ENCODE measurements around the gene SYNGAP1. TPM values are rescaled to one million over a fixed set of nuclear protein-coding genes. Genes with fewer than 3 reads are reported as not detected.
A peak's percentile ranks its signal among the peaks of the same experiment; 100 is the strongest.

The SYNGAP1 gene
- total and polyA plus RNA-seq, 12 donors = 3.1 to 10.2 (median 5.7) TPM

GRCh38 chr6:33446356-33446755 lies 26.5 kb downstream of the SYNGAP1 start:
- intact Hi-C loops (cut with DNase I) = no loop called here
- 92 to 94% methylated on average over 10 of the region's 10 CpGs for WGBS, 2 donors

GRCh38 chr6:33450434-33450833 lies 30.6 kb downstream of the SYNGAP1 start:
- 62 to 67% methylated on average over 3 of the region's 3 CpGs for WGBS, 2 donors
- ATAC-seq (no peak), DNase-seq (no peak)
- TF ChIP-seq, protein P1, sequence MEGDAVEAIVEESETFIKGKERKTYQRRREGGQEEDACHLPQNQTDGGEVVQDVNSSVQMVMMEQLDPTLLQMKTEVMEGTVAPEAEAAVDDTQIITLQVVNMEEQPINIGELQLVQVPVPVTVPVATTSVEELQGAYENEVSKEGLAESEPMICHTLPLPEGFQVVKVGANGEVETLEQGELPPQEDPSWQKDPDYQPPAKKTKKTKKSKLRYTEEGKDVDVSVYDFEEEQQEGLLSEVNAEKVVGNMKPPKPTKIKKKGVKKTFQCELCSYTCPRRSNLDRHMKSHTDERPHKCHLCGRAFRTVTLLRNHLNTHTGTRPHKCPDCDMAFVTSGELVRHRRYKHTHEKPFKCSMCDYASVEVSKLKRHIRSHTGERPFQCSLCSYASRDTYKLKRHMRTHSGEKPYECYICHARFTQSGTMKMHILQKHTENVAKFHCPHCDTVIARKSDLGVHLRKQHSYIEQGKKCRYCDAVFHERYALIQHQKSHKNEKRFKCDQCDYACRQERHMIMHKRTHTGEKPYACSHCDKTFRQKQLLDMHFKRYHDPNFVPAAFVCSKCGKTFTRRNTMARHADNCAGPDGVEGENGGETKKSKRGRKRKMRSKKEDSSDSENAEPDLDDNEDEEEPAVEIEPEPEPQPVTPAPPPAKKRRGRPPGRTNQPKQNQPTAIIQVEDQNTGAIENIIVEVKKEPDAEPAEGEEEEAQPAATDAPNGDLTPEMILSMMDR (IDR thresholded peaks at IDR 0.05) = no peak
- Histone ChIP-seq H3K4me3 (no peak overlapping the region), H3K4me1 (peaks cover 4 to 50% (median 16%) of the 10 kb centered on the region in 9 donors), H3K27ac (peak overlapping the region in 1 of 10 donors; percentile 61), H3K36me3 (peaks cover 0 to 45% (median 0%) of the 10 kb centered on the region in 9 donors), H3K9me3 (no peaks in the 10 kb centered on the region), H3K27me3 (no peaks in the 10 kb centered on the region)
- intact Hi-C loops (cut with DNase I) = loop anchor here in 8 of 10 donors (10.0 kb wide), 2 partner anchors 114 to 124 kb away; no protein-coding TSS in a partner anchor

More at GRCh38 chr6:33446356-33446755, 26.5 kb downstream of the SYNGAP1 start:
- no peaks in the 10 kb centered on the region for H3K27me3 ChIP-seq
- H3K9me3 ChIP-seq = no peaks in the 10 kb centered on the region
- no peak for ATAC-seq
- peaks cover 0 to 79% (median 6%) of the 10 kb centered on the region in 9 donors for H3K36me3 ChIP-seq
- TF ChIP-seq, protein P1 (IDR thresholded peaks at IDR 0.05) = no peak
- peak overlapping the region in 1 of 10 donors; percentile 58 for H3K27ac ChIP-seq
- no peak overlapping the region for H3K4me3 ChIP-seq
- DNase-seq = no peak
- H3K4me1 ChIP-seq = peaks cover 0 to 42% (median 0%) of the 10 kb centered on the region in 9 donors

- Histone ChIP-seq H3K27ac (no peak overlapping the region), H3K4me3 (no peak overlapping the region), H3K27me3 (no peaks in the 10 kb centered on the region), H3K9me3 (no peaks in the 10 kb centered on the region), H3K36me3 (peaks cover 0 to 45% (median 0%) of the 10 kb centered on the region in 9 donors), H3K4me1 (peaks cover 4 to 43% (median 17%) of the 10 kb centered on the region in 9 donors)
- no peak for ATAC-seq
- DNase-seq = no peak
- intact Hi-C loops (cut with DNase I) = loop anchor here in 8 of 10 donors (10.0 kb wide), 2 partner anchors 113 to 123 kb away; no protein-coding TSS in a partner anchor
- 90 to 92% methylated on average over 15 of the region's 15 CpGs for WGBS, 2 donors
- TF ChIP-seq, protein P1 (IDR thresholded peaks at IDR 0.05) = no peak
Observed at GRCh38 chr6:33451606-33452005, 31.7 kb downstream of the SYNGAP1 start.

DNA sequence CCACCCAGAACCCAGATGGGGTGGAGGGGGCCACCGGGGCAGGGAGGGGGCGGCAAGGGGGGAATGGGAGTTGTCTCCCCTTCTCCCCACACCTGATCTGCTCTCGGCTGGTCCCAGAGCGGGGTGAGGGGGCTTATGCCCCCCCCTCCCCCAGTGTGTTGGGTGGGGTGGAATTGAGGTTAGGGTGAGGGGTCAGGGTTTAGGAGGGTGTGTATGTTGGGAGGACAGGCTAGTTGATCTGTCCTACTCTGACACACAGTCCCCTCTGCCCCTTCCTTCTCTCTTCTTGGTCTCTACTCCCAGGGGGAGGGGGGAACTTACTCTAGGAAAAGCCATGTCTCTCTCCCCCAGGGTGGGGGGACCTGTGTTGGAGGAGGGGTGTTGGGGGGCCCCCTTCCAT lies 32.6 kb downstream of the SYNGAP1 start:
- H3K9me3 ChIP-seq = no peaks in the 10 kb centered on the region
- no peak for DNase-seq
- H3K27ac ChIP-seq = peak overlapping the region in 3 of 10 donors; percentile 83 to 90 (median 87)
- H3K4me1 ChIP-seq = peaks cover 4 to 43% (median 17%) of the 10 kb centered on the region in 9 donors
- no peaks in the 10 kb centered on the region for H3K27me3 ChIP-seq
- WGBS, 2 donors = 89 to 90% methylated on average over 4 of the region's 4 CpGs
- ATAC-seq = no peak
- H3K36me3 ChIP-seq = peaks cover 0 to 44% (median 0%) of the 10 kb centered on the region in 9 donors
- TF ChIP-seq, protein P1 (IDR thresholded peaks at IDR 0.05) = no peak
- no peak overlapping the region for H3K4me3 ChIP-seq
- intact Hi-C loops (cut with DNase I) = loop anchor here in 8 of 10 donors (10.0 kb wide), 2 partner anchors 112 to 122 kb away; no protein-coding TSS in a partner anchor
